K562 (cell line): ENCODE measurements around the gene PLA2G7. TPM values are rescaled to one million over a fixed set of nuclear protein-coding genes. Genes with fewer than 3 reads are reported as not detected.

Experiments
- ATAC-seq: fragments of 200-7000 bp; cut with Tn5 transposase; 3 replicates; pipeline ENCODE4 v1.9.1; 2020; ENCODE audit warnings: moderate library complexity
- BruUV-seq: library from RNA; stranded (reverse); fragments of 400-500 nt; replicated peaks from 2 replicates; lab custom pipeline; 2021; lab: Mats Ljungman, UMichigan
- CTCF ChIA-PET: fragments of 300-600 bp; formaldehyde crosslinking; extraction: SDS; loops from one replicate; lab custom pipeline; 2021; ENCODE audit warnings: low intra/inter-chr PET ratio; lab: Yijun Ruan, JAX
- POLR2A ChIA-PET: fragments of 300-600, 350-650 bp; sonication (Branson Sonifier 250); formaldehyde crosslinking; extraction: SDS; loops from one replicate; lab custom pipeline; 2021; ENCODE audit warnings: antibody characterized with exemption, inconsistent platforms; lab: Yijun Ruan, JAX
- DNase-seq, 4 experiments: peaks; one replicate each; pipeline versions ENCODE4 v3.0.0 to v3.0.0-alpha.2; 2011 to 2018; ENCODE audit warnings: low spot score in 3 of 4, mixed read lengths in 3 of 4; ENCODE audit errors: extremely low read depth in 1 of 4
- FAIRE-seq: peaks from 2 replicates; lab custom pipeline; 2011; peaks lifted over from hg19 to GRCh38; lab: Jason Lieb, UNC
- H2AFZ ChIP-seq: 2 replicates; pipeline ENCODE4 v1.6.0; 2011; ENCODE audit warnings: low read depth, low read length, control low read depth, inconsistent platforms
- H3K27ac ChIP-seq: fragments of 200-600 bp; 3 replicates; pipeline ENCODE4 v1.8.0; 2011; ENCODE audit warnings: low read depth, mild to moderate bottlenecking, control low read depth, inconsistent platforms, low read length, moderate library complexity, mixed read lengths; ENCODE audit errors: extremely low read depth
- H3K27me3 ChIP-seq, 2 experiments: fragments of 300-600 bp in 1 of 2; 2 replicates in 1 of 2; 3 replicates in 1 of 2; pipeline versions ENCODE4 v1.6.0 to v1.8.0; 2011; ENCODE audit warnings: inconsistent platforms in 2 of 2, low read length in 2 of 2, mild to moderate bottlenecking in 1 of 2, mixed read lengths in 1 of 2, moderate library complexity in 1 of 2; ENCODE audit not compliant: control insufficient read depth in 2 of 2, insufficient read depth in 2 of 2
- H3K36me3 ChIP-seq: fragments of 300-600 bp; 3 replicates; pipeline ENCODE4 v1.8.0; 2011; ENCODE audit warnings: mild to moderate bottlenecking, low read length, inconsistent platforms; ENCODE audit not compliant: control insufficient read depth, insufficient read depth
- H3K4me1 ChIP-seq, 2 experiments: fragments of 200-600 bp in 1 of 2; replicated peaks in 1 of 2; 2 replicates in 1 of 2; 3 replicates in 1 of 2; pipeline versions ENCODE4 v1.5.1 to v1.8.0; 2011; ENCODE audit warnings: inconsistent platforms in 2 of 2, low read length in 2 of 2, mild to moderate bottlenecking in 1 of 2, mixed read lengths in 1 of 2, moderate library complexity in 1 of 2; ENCODE audit not compliant: control insufficient read depth in 2 of 2, insufficient read depth in 2 of 2
- H3K4me2 ChIP-seq: 2 replicates; pipeline ENCODE4 v1.6.1; 2011; ENCODE audit warnings: low read length, control low read depth, inconsistent platforms, mixed read lengths; ENCODE audit not compliant: insufficient read depth
- H3K4me3 ChIP-seq: fragments of 200-600 bp; sonication (generic), shearing (Covaris generic); 2 replicates; pipeline ENCODE4 v1.5.1; 2016; ENCODE audit warnings: control low read depth, inconsistent platforms
- H3K79me2 ChIP-seq: fragments of 200-600 bp; 3 replicates; pipeline ENCODE4 v1.8.0; 2011; ENCODE audit warnings: low read length, inconsistent platforms; ENCODE audit not compliant: control insufficient read depth, insufficient read depth
- H3K9ac ChIP-seq, 2 experiments: 2 replicates each; pipeline versions ENCODE4 v1.6.0 to v1.6.1; 2011; ENCODE audit warnings: low read depth in 2 of 2, low read length in 2 of 2, control low read depth in 1 of 2, inconsistent platforms in 1 of 2, mild to moderate bottlenecking in 1 of 2, mixed read lengths in 1 of 2; ENCODE audit not compliant: insufficient read depth in 1 of 2
- H3K9me1 ChIP-seq: one replicate; pipeline ENCODE4 v1.6.0; 2011; ENCODE audit warnings: inconsistent platforms, mild to moderate bottlenecking, low read length, moderate library complexity; ENCODE audit not compliant: control insufficient read depth, insufficient read depth
- H3K9me3 ChIP-seq: replicated peaks from 2 replicates; pipeline ENCODE4 v1.5.1; 2011; ENCODE audit warnings: low read depth, low read length, inconsistent platforms; ENCODE audit not compliant: control insufficient read depth, insufficient read depth
- H4K20me1 ChIP-seq: replicated peaks from 2 replicates; pipeline ENCODE4 v1.6.1; 2011; ENCODE audit warnings: low read length, inconsistent platforms, mixed read lengths; ENCODE audit not compliant: control insufficient read depth, insufficient read depth
- ATF3 ChIP-seq, 2 experiments: fragments of 450-650 bp in 1 of 2; sonication (generic) in 1 of 2; formaldehyde crosslinking in 1 of 2; IDR thresholded peaks in 1 of 2; conservative IDR thresholded peaks in 1 of 2; 2 replicates each; pipeline versions ENCODE4 v1.6.1 to v1.8.1; 2016 to 2023; ENCODE audit warnings: mild to moderate bottlenecking in 2 of 2, moderate library complexity in 2 of 2, inconsistent platforms in 1 of 2, missing genetic modification reagents in 1 of 2
- DPF2 ChIP-seq: fragments of 450-650 bp; IDR thresholded peaks from 2 replicates; pipeline ENCODE4 v1.6.1; 2016
- NFYB ChIP-seq: IDR thresholded peaks from 2 replicates; pipeline ENCODE4 v1.6.1; 2011; ENCODE audit warnings: mild to moderate bottlenecking, moderate library complexity; ENCODE audit not compliant: insufficient read length; ENCODE audit errors: extremely low read depth
- NR3C1 ChIP-seq: sonication (generic); formaldehyde crosslinking; IDR thresholded peaks from 2 replicates; pipeline ENCODE4 v1.8.1; 2022; ENCODE audit warnings: missing genetic modification reagents
- PRMT5 ChIP-seq: sonication (generic); formaldehyde crosslinking; IDR thresholded peaks from 2 replicates; pipeline ENCODE4 v1.5.0; 2020; ENCODE audit warnings: missing genetic modification reagents
- SREBF2 ChIP-seq: sonication (generic); formaldehyde crosslinking; IDR thresholded peaks from 2 replicates; pipeline ENCODE4 v1.4.0; 2020; ENCODE audit warnings: mild to moderate bottlenecking, missing genetic modification reagents
- ZBTB17 ChIP-seq: fragments of 450-650 bp; formaldehyde crosslinking; IDR thresholded peaks from 2 replicates; pipeline ENCODE4 v1.4.0; 2020; ENCODE audit warnings: mild to moderate bottlenecking
- ZNF561 ChIP-seq: fragments of 450-650 bp; formaldehyde crosslinking; conservative IDR thresholded peaks from 2 replicates; pipeline ENCODE4 v1.4.0; 2020; ENCODE audit warnings: mild to moderate bottlenecking, moderate library complexity
- ZNF609 ChIP-seq: sonication (generic); formaldehyde crosslinking; IDR thresholded peaks from 2 replicates; pipeline ENCODE4 v1.8.1; 2023; ENCODE audit warnings: missing genetic modification reagents, mild to moderate bottlenecking, borderline replicate concordance
- ZNF830 ChIP-seq: fragments of 250-450 bp; sonication (Bioruptor Pico); IDR thresholded peaks from 2 replicates; pipeline ENCODE4 v1.5.0; 2021; ENCODE audit warnings: mild to moderate bottlenecking
- WGBS: fragments of 100-300 bp; shearing (Covaris generic); methylation state at CpG from one replicate; pipeline ENCODE4 v1.1.6; 2016; ENCODE audit warnings: low coverage, mixed read lengths; ENCODE audit not compliant: insufficient coverage; ENCODE audit errors: missing lambda C conversion rate; 5-methylcytosine and 5-hydroxymethylcytosine counted together
- in situ Hi-C: fragments of 300-500 bp; cut with MboI; formaldehyde crosslinking; loops from 4 replicates; pipeline ENCODE4 v1.15.0; 2018; ENCODE audit warnings: inconsistent platforms, mixed read lengths
- intact Hi-C: fragments of 100-400 bp; cut with micrococcal nuclease; formaldehyde crosslinking; loops from 2 replicates; pipeline ENCODE4 v1.14.2; 2022
- polyA plus RNA-seq, 8 experiments: library from polyadenylated mRNA; depleted of rRNA in 4 of 8; stranded (reverse) in 5 of 8; unstranded in 3 of 8; fragments of >200 nt; fragmentation: Nextera tagmentation in 2 of 8; fragmentation: Illumina TruSeq in 1 of 8; extraction: Ambion mirVana in 2 of 8; extraction: Trizol in 1 of 8; gene quantifications; 2 replicates each; pipeline versions ENCODE4 v1.2.1 to v1.2.3, GENCODE V29; 2011 to 2014; ENCODE audit warnings: inconsistent platforms in 1 of 8, missing spikeins in 1 of 8
- total RNA-seq, 7 experiments: library from RNA; depleted of rRNA in 6 of 7; stranded (reverse); fragments of >200 nt in 6 of 7; fragmentation: Illumina TruSeq in 2 of 7; extraction: Trizol in 2 of 7; gene quantifications; 2 replicates each; pipeline versions ENCODE4 v1.2.1 to v1.2.3, GENCODE V29; 2011 to 2021; ENCODE audit warnings: low replicate concordance in 1 of 7

The PLA2G7 gene
- total and polyA plus RNA-seq, 9 of the 15 experiments (the other 6 are each of a cell fraction or from before 2014, with no cell fraction given) = not detected

- Histone ChIP-seq H3K4me1 (peaks cover 0 to 7% of the 10 kb centered on the region in 2 experiments; a peak in 1 of 5 replicates), H3K9me1 (no peaks in the 10 kb centered on the region), H3K79me2 (no peaks in the 10 kb centered on the region), H3K4me3 (no peak overlapping the region), H3K4me2 (no peak overlapping the region), H3K27ac (no peak overlapping the region), H3K9me3 (no peaks in the 10 kb centered on the region), H3K27me3 (peaks cover 6 to 16% of the 10 kb centered on the region in 2 experiments; a peak in 4 of 5 replicates), H2AFZ (no peak overlapping the region), H4K20me1 (no peaks in the 10 kb centered on the region), H3K9ac (no peak overlapping the region), H3K36me3 (no peaks in the 10 kb centered on the region)
- ATAC-seq (no peak), FAIRE-seq (no peak), DNase-seq (no peak)
- ChIA-PET CTCF (no interaction called here), POLR2A (interaction anchor here (0.7 kb wide), 1 partner anchor 61 kb away, joined by 3 read pairs; no protein-coding TSS in a partner anchor)
- in situ Hi-C loops (no loop called here), intact Hi-C loops (no loop called here)
- WGBS = 0% methylated on average over 2 of the region's 2 CpGs
- TF ChIP-seq DPF2 = no peak
- no peak for TF ChIP-seq SREBF2 (CRISPR knock-in tag)
- no peak for TF ChIP-seq ATF3 (IDR thresholded peaks at IDR 0.05)
- no peak for TF ChIP-seq ATF3 (CRISPR knock-in tag; conservative IDR thresholded peaks at IDR 0.05)
- TF ChIP-seq PRMT5 (CRISPR knock-in tag) = no peak
- no peak for TF ChIP-seq NFYB
- no peak for TF ChIP-seq NR3C1 (CRISPR knock-in tag)
- no peak for TF ChIP-seq ZNF561 (CRISPR knock-in tag)
- TF ChIP-seq ZNF609 (CRISPR knock-in tag) = no peak
- TF ChIP-seq ZBTB17 = no peak
- TF ChIP-seq ZNF830 (CRISPR knock-in tag) = no peak
- no TSS peak for BruUV-seq
Observed at GRCh38 chr6:46733341-46733801, 1.8 kb downstream of the PLA2G7 start.
